ENCODE measurements around the gene HPS3.

HPS3 gene

DNA sequence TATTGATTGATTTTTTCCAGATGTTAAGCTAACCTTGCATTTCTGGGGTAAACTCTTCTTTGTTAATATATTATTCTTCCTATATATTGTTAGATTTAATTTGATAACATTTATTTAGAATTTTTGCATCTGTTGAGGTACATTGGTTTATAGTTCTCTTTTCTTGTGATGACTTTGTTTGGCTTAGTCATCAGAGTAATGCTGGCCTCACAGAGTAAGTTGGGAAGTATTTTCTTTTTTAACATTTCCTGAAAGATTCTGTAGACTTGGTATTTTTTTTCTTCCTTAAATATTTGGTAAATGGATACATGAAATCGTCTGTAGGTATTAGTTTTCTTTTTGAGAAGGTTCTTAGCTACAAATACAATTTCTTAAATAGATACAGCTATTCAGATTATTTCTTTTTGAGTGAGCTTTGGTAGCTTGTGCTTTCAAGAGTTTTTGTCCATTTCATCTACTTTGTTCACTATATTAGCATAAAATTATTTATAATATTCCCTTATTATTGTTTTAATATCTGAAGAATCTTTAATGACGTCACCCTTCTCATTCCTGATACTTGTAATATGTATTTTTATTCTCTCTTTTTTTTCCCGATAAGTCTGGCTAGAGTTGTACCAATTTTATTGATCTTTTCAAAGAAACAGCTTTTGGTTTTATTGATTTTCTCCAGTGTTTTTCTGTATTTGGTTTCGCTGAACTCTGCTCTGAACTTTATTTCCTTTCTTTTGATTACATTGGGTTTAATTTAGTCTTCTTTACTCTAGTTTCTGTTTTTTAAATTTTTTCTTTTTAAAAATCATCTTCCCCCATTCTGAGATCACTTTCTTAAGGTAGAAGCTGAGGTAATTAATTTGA is 6.5 kb upstream of the HPS3 start:
- DNase-seq (ENCODE audit: low spot score) = no peak

DNA sequence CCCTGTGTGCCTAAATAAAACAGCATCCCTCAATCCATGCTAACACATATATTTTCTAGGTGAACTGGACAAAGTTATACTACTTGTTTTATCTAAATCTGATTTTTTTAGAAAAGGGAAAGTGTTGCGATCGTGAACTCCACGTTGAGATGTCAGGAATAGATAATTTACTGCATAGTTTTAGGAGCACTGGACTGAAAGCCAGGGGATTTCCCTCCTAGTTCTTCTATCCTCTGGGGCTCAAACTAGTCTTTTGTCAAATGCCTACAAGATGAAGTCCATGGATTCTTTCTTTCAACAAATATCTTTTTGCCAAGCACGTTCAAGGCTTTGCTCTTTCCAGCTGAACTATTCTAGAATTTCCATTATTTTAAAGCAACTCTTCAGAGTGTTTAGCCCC is 617 bp upstream of the HPS3 start:
- no peak for DNase-seq (ENCODE audit: low spot score)

DNA sequence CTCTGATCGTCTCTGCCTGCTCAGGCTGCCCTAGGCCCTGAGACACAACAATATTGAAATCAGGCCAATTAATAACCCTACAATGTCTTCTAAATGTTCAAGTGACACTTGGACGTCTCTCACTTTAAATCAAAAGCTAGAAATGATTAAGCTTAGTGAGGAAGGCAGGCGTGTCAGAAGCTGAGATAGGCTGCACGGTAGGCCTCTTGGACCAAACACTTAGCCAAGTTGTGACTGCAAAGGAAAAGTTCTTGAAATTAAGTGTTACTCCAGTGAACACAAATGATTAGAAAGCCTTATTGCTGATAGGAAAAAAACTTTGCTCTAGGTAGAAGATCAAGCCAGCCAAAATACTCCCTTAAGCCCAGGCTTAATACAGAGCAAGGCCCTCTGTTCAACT is 2.2 kb downstream of the HPS3 start:
- DNase-seq (ENCODE audit: low spot score) = no peak

- DNase-seq (ENCODE audit: low spot score) = peak; percentile 37
Observed at GRCh38 chr3:149134575-149134974, 5.1 kb downstream of the HPS3 start.

GRCh38 chr3:149142682-149143081 is 13.2 kb downstream of the HPS3 start:
- no peak for DNase-seq (ENCODE audit: low spot score)

- DNase-seq (ENCODE audit: low spot score) = no peak
Observed at GRCh38 chr3:149145356-149145755, 15.9 kb downstream of the HPS3 start.

DNA sequence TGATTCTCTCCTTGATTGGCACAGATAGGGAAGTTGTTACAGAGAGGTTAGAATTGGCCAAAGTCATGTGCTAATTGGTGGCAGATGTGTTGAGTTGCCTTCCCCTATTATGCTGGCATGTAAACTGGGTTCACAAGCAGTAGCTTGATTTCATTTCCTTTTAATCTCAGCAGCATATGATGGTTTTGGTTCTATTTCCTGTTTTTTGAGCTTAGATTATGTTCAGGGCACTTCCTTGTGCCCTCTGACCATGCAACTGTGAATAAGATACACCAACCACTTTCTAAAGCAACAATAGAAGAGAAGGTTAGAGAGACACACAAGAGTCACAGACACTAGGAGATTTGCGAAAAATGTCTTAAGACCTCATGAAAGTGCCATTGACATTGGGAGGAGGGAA is 16.5 kb downstream of the HPS3 start:
- no peak for DNase-seq (ENCODE audit: low spot score)

DNA sequence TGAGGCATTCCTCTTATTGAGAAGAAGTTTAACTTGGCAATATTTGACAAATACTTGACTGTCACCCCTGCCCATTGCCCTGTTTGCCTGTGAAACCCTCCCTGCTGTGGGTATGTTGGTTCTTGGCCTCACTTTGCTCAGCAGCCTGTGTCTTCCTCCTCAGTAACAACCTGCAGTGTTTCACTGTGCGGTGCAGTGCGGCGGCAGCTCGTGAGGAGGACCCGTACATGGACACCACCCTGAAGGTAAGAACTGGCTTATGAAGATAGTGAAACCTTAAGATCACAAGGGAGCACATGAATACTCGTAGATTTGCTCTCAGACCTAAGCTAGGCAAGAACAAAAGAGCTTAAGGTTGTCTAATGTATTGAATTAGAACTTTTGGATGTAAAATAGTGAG is 21.0 kb downstream of the HPS3 start:
- DNase-seq (ENCODE audit: low spot score) = no peak

DNA sequence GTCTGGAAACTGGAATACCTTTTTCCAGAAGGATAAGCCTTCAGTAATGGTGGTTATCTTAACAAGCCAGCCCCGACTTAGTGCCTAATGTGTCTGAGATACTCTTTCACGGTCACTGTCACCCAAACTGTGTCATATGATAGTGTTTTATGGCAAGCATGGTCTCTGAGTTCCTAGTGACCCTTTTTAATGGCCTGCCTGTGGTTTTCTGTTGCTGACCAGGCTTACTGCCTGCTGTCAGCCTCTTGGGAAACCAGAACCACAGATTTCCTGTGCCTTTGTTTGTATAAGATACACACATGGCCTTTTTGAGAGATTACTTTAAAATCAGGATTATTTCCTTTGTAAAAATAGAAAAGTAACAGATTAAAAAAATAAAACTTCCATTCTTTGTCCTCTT is 22.4 kb downstream of the HPS3 start:
- no peak for DNase-seq (ENCODE audit: low spot score)

DNA sequence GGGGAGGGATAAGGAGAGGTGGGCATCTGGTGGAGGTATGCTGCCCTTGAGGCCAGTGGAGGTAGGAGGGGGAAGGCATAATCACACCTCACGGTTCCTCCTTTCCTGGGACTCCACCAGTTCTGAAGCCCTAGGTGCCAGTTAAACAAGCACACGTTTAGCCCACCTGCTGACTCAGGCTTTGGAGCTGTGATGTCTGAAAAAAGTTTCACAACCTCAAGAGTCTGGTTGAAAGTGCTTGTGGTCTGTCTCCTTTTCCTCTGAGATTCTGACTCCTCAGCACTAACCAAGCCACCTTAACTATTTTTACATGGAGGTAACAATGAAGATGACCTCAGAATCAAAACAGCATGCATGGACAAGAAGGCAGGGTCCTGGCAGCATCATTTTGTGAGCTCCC is 23.0 kb downstream of the HPS3 start:
- no peak for DNase-seq (ENCODE audit: low spot score)

DNA sequence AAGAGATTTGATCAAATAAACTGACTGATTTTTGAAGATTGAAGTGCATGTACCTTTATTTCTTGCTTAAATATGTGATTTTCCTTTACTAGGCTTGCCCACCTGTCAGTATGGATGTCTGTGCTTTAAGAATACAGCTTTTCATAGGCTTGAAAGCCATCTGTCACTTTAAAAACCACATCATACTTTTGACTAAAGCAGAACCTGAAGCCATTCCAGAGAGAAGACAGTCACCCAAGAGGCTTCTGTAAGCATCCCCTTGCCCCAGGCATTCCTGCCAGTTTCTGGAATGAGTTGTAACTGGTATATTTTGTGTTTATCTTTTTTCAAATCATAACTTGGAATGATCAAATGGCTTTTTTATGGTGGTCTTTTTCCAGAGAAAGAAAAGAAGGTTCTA is 24.0 kb downstream of the HPS3 start:
- no peak for DNase-seq (ENCODE audit: low spot score)

DNA sequence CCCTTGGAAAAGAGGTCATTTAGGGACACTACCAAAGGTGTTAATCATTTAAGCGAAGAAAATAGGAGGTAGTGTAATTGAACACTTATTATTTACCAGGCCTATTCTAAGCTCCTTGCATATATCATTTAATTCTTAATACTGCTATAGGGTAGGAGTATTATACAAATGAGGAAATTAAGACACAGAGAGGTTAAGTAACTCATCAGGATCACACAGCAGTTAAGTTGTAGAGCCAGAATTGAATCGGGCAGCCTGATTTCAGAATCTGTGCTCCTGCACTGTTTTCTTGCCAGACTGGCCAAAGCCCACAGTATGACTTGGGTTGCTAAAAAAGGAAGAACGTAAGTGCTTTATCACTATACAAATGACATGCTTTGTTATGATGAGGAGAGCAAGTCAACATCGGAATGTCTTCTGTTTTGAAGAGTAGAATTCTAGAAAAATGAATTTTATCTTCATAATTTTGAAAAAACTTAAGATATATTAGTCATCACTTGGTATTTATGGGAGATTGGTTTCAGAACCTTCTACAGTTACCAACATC is 31.4 kb downstream of the HPS3 start:
- no peak for DNase-seq (ENCODE audit: low spot score)

DNA sequence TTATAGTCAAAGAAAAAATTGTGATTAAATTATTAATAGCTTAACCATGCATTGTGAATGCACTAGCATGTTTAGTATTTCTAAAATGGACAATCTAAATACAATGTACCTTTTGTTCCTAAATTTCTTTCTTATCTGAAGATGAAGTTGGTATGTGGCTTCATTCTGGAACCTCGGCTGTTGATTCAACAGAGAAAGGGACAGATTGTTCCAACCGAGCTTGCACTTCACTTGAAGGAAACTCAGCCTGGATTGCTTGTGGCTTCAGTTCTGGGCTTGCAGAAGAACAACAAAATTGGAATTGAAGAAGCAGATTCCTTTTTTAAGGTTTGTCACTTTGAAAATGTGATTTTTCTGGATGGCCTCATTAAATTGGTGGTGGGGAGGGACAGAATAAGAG is 32.6 kb downstream of the HPS3 start:
- no peak for DNase-seq (ENCODE audit: low spot score)

DNA sequence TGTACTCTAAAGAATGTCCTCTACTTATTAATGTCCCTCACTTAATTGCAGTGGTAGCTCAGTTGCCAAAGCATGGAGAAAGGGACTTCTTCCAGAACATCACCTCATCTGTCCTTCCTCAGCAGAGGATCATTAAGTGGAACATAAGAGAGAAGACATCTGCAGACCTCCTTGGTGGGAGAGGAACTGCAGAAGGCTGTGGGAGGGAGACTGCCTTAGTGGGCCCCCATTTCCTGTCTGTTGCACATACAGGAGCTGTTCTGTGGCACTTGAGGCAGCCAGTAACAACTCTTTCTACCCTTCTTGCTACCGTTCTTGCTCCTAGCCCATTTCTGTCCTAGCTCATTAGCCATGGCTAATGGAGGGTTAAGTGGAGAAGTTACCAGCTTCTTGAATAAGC is 33.6 kb downstream of the HPS3 start:
- DNase-seq (ENCODE audit: low spot score) = no peak

GRCh38 chr3:149167898-149168297 is 38.5 kb downstream of the HPS3 start:
- DNase-seq (ENCODE audit: low spot score) = no peak

GRCh38 chr3:149170672-149171071 is 41.2 kb downstream of the HPS3 start:
- no peak for DNase-seq (ENCODE audit: low spot score)

DNA sequence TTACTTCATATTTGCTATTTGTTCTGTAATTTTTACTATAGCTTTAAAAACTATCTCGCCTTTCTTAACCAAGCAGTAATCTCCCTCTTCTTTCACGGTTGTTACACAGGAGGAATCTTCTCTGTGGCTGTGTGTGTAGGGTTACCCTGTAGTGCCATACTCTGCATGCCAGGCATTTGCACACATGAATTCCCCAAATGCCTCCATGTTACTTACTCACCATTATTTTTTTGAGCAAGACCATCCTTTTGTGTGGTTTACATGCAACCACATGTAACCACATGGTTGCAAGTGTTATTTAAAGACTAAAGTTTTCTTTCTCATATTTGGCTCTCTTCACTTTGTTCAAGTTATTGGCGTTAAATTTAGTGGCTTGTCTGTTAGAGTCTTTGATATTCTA is 45.5 kb downstream of the HPS3 start:
- DNase-seq (ENCODE audit: low spot score) = no peak

GRCh38 chr3:149177122-149177521 is 47.7 kb downstream of the HPS3 start:
- DNase-seq (ENCODE audit: low spot score) = no peak

DNA sequence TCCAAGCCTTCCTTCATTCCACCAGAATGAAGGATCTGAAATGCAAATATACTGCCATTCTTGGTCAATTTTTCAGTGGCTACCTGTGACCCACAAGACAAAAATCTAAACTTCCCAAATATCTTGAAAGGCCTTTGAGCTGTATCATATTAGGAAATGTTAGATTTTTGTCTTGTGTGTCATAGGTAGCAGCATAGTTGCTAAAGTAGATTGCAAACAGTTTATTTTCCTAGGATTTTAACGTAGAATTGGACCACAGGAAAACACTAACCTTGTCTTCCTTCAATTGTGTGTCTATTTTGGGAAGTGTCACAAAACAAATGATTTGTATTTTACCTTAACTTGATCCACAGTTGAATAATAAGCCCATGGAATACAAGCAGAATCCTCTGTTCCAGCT is 49.8 kb downstream of the HPS3 start:
- no peak for DNase-seq (ENCODE audit: low spot score)

DNA sequence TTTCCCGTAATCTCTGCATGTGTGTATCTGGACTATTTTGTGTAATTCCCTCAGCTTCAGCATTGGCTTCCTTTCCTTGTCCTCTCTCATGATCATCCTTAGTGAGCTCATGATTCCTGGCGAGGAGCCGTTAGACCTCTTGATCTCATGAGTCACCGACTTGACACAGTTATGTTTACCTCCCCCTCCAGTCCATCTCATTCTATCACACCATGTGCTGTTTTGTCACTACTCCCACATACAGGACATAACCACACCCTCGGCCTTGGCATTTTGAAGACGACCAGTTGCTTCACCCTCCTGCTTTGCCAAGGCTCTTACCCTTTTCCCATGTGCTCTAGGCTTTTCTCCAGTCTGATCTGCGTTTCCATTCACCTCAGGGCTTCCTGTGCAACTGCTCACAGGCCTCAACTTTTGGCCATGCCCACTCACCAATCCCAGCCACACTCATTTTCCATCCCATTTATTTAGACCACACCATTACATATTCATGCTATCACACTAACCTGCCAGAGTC is 50.7 kb downstream of the HPS3 start:
- peak; percentile 68 for DNase-seq (ENCODE audit: low spot score)

- no peak for DNase-seq (ENCODE audit: low spot score)
Observed at GRCh38 chr3:149181182-149181581, 51.7 kb downstream of the HPS3 start.

DNA sequence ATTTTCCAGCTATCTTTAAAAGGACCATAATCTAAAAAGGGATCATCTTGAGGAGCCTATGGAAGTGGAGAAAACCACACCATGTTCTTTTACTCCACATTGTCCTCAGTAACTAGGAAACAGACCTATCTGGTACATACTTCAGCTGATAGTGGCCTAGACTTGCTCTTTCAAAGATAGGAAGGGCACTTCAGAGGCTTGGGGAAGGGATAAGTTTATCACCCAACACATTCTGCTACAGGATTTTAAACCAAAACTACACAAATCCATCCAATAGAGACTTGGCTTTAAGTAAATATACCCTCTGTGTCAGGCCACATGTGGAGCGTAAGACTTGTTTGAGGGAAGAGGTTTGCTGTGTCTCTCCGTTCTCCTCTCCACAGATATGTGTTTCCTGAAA is 56.8 kb downstream of the HPS3 start:
- no peak for DNase-seq (ENCODE audit: low spot score)

GRCh38 chr3:149186721-149187120 is 57.3 kb downstream of the HPS3 start:
- DNase-seq (ENCODE audit: low spot score) = no peak

GRCh38 chr3:149188494-149188893 is 59.1 kb downstream of the HPS3 start:
- no peak for DNase-seq (ENCODE audit: low spot score)
